Measurements from ENCODE around the gene FHIT.

GRCh38 chr3:60140160-60140559 is 1111.1 kb downstream of the FHIT start:
- no peak for TF ChIP-seq POLR2A (IDR thresholded peaks at IDR 0.05)
- TF ChIP-seq, protein P1, sequence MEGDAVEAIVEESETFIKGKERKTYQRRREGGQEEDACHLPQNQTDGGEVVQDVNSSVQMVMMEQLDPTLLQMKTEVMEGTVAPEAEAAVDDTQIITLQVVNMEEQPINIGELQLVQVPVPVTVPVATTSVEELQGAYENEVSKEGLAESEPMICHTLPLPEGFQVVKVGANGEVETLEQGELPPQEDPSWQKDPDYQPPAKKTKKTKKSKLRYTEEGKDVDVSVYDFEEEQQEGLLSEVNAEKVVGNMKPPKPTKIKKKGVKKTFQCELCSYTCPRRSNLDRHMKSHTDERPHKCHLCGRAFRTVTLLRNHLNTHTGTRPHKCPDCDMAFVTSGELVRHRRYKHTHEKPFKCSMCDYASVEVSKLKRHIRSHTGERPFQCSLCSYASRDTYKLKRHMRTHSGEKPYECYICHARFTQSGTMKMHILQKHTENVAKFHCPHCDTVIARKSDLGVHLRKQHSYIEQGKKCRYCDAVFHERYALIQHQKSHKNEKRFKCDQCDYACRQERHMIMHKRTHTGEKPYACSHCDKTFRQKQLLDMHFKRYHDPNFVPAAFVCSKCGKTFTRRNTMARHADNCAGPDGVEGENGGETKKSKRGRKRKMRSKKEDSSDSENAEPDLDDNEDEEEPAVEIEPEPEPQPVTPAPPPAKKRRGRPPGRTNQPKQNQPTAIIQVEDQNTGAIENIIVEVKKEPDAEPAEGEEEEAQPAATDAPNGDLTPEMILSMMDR (IDR thresholded peaks at IDR 0.05), result no peak
- TF ChIP-seq EP300 (IDR thresholded peaks at IDR 0.05), result no peak

Data from ovary (tissue), 3 donors.